GM23248 (cell line): ENCODE measurements around the gene ARHGAP8. TPM values are rescaled to one million over a fixed set of nuclear protein-coding genes. Genes with fewer than 3 reads are reported as not detected.

ENCODE experiments used
- DNase-seq: peaks from one replicate; pipeline ENCODE4 v3.0.0-alpha.2; 2015
- H2AFZ ChIP-seq: fragments of 200-600 bp; sonication (generic); 2 replicates; pipeline ENCODE4 v1.6.1; 2016; ENCODE audit warnings: antibody characterized with exemption
- H3F3A ChIP-seq: fragments of 200-600 bp; sonication (generic); 2 replicates; pipeline ENCODE4 v1.6.1; 2016; ENCODE audit warnings: mild to moderate bottlenecking, antibody characterized with exemption, mixed run types; ENCODE audit not compliant: insufficient read depth
- H3K27ac ChIP-seq: fragments of 200-600 bp; sonication (generic); 2 replicates; pipeline ENCODE4 v1.5.1; 2016; ENCODE audit warnings: mild to moderate bottlenecking
- H3K27me3 ChIP-seq: fragments of 200-600 bp; sonication (generic); replicated peaks from 2 replicates; pipeline ENCODE4 v1.6.1; 2016; ENCODE audit warnings: mild to moderate bottlenecking; ENCODE audit not compliant: insufficient read depth
- H3K36me3 ChIP-seq: fragments of 200-600 bp; sonication (generic); 2 replicates; pipeline ENCODE4 v1.6.1; 2016; ENCODE audit warnings: low read depth, mild to moderate bottlenecking
- H3K4me1 ChIP-seq: fragments of 200-600 bp; sonication (generic); 2 replicates; pipeline ENCODE4 v1.6.1; 2016; ENCODE audit warnings: mild to moderate bottlenecking; ENCODE audit not compliant: insufficient read depth
- H3K4me2 ChIP-seq: fragments of 200-600 bp; sonication (generic); one replicate; pipeline ENCODE4 v1.6.1; 2016; ENCODE audit warnings: mild to moderate bottlenecking; ENCODE audit not compliant: unreplicated experiment
- H3K4me3 ChIP-seq: fragments of 200-600 bp; sonication (generic); 2 replicates; pipeline ENCODE4 v1.5.1; 2016; ENCODE audit warnings: mild to moderate bottlenecking
- H3K79me2 ChIP-seq: fragments of 200-600 bp; sonication (generic); 2 replicates; pipeline ENCODE4 v1.6.1; 2016; ENCODE audit warnings: mild to moderate bottlenecking; ENCODE audit not compliant: insufficient read depth
- H3K9ac ChIP-seq: fragments of 200-600 bp; sonication (generic); 2 replicates; pipeline ENCODE4 v1.6.1; 2016; ENCODE audit warnings: mild to moderate bottlenecking
- H3K9me2 ChIP-seq: fragments of 200-600 bp; sonication (generic); 2 replicates; pipeline ENCODE4 v1.6.1; 2016; ENCODE audit warnings: mixed run types, mild to moderate bottlenecking, moderate library complexity; ENCODE audit not compliant: insufficient read depth
- H3K9me3 ChIP-seq: fragments of 200-600 bp; sonication (generic); one replicate; pipeline ENCODE4 v1.6.1; 2017; ENCODE audit warnings: low read depth
- H4K20me1 ChIP-seq: fragments of 200-600 bp; sonication (generic); 2 replicates; pipeline ENCODE4 v1.6.0; 2016; ENCODE audit not compliant: insufficient read depth
- EZH2 ChIP-seq: fragments of 200-600 bp; sonication (generic); IDR thresholded peaks from 2 replicates; pipeline ENCODE4 v1.6.1; 2018; ENCODE audit warnings: antibody characterized with exemption, mild to moderate bottlenecking; ENCODE audit not compliant: insufficient read depth, poor library complexity, severe bottlenecking
- EZH2phosphoT487 ChIP-seq: fragments of 200-600 bp; sonication (generic); IDR thresholded peaks from 2 replicates; pipeline ENCODE4 v1.6.1; 2018; ENCODE audit warnings: antibody characterized with exemption, moderate library complexity, mild to moderate bottlenecking, low read depth; ENCODE audit not compliant: insufficient read depth
- WGBS, 2 experiments: methylation state at CpG; one replicate each; pipeline ENCODE4 v1.1.6; 2015 to 2017; ENCODE audit warnings: low lambda C conversion rate in 2 of 2, low coverage in 1 of 2; ENCODE audit errors: missing lambda C conversion rate in 2 of 2; 5-methylcytosine and 5-hydroxymethylcytosine counted together
- in situ Hi-C: fragments of 300-500 bp; cut with MboI; formaldehyde crosslinking; loops from 2 replicates; pipeline ENCODE4 v1.15.0; 2020
- polyA plus RNA-seq: library from polyadenylated mRNA; unstranded; fragments of >200 nt; fragmentation: Nextera tagmentation; extraction: Ambion mirVana; gene quantifications from 2 replicates; pipeline ENCODE4 v1.2.1, GENCODE V29; 2016
- total RNA-seq: library from RNA; depleted of rRNA; stranded (reverse); fragments of >200 nt; shearing (Covaris generic); gene quantifications from 2 replicates; pipeline ENCODE4 v1.2.3, GENCODE V29; 2014

Gene ARHGAP8
- total and polyA plus RNA-seq, 2 experiments from 2014 or later = 0.54 TPM; not detected in 1

DNA sequence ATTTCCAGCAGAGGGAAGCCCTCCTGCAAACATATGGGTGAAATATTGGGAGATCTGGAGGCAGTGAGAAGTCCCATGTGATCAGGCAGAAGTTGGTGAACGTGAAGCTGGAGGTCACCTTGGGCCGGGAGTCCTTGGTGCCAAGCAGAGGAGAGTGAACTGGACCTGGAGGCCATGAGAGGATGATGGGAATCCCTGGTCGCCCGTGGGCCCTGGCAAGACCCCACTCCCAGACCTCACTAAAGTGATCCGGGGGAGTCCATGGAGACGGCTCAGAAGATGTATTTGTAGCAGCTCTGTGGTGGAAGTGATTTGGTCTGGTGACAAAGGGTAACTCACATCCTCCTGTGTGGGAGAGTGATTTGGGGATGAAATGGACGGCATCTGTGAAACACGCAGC is 71.0 kb downstream of the ARHGAP8 start:
- TF ChIP-seq EZH2 (no peak), EZH2phosphoT487 (no peak)
- in situ Hi-C loops = no loop called here
- 66 to 67% methylated on average over 8 of the region's 8 CpGs for WGBS, 2 experiments
- Histone ChIP-seq H3K9me2 (no peaks in the 10 kb centered on the region), H3K9ac (no peak overlapping the region), H3K4me2 (no peak overlapping the region), H2AFZ (no peak overlapping the region), H4K20me1 (no peaks in the 10 kb centered on the region), H3K4me1 (no peaks in the 10 kb centered on the region), H3F3A (no peaks in the 10 kb centered on the region), H3K27ac (no peak overlapping the region), H3K36me3 (no peaks in the 10 kb centered on the region), H3K4me3 (no peak overlapping the region), H3K27me3 (peaks cover 3% of the 10 kb centered on the region; the same call in 1 of the 2 replicates), H3K9me3 (no peaks in the 10 kb centered on the region), H3K79me2 (no peaks in the 10 kb centered on the region)
- DNase-seq = no peak

GRCh38 chr22:44823806-44824205 is 71.4 kb downstream of the ARHGAP8 start:
- Histone ChIP-seq H3K9ac (no peak overlapping the region), H3K27ac (no peak overlapping the region), H3K79me2 (no peaks in the 10 kb centered on the region), H3F3A (no peaks in the 10 kb centered on the region), H3K4me1 (no peaks in the 10 kb centered on the region), H3K9me3 (no peaks in the 10 kb centered on the region), H4K20me1 (no peaks in the 10 kb centered on the region), H2AFZ (no peak overlapping the region), H3K36me3 (no peaks in the 10 kb centered on the region), H3K4me2 (no peak overlapping the region), H3K9me2 (no peaks in the 10 kb centered on the region), H3K27me3 (peaks cover 3% of the 10 kb centered on the region; the same call in 1 of the 2 replicates), H3K4me3 (no peak overlapping the region)
- DNase-seq = no peak
- 68 to 70% methylated on average over 4 of the region's 4 CpGs for WGBS, 2 experiments
- in situ Hi-C loops = no loop called here
- TF ChIP-seq EZH2phosphoT487 (no peak), EZH2 (no peak)

- Histone ChIP-seq H3K36me3 (no peaks in the 10 kb centered on the region), H3K9me2 (no peaks in the 10 kb centered on the region), H3K9me3 (no peaks in the 10 kb centered on the region), H3K79me2 (no peaks in the 10 kb centered on the region), H3K9ac (no peak overlapping the region), H2AFZ (no peak overlapping the region), H3K27me3 (no peaks in the 10 kb centered on the region; the same call in 1 of the 2 replicates), H3K4me1 (no peaks in the 10 kb centered on the region), H3F3A (no peaks in the 10 kb centered on the region), H4K20me1 (no peaks in the 10 kb centered on the region), H3K4me3 (no peak overlapping the region), H3K4me2 (no peak overlapping the region), H3K27ac (no peak overlapping the region)
- TF ChIP-seq EZH2phosphoT487 (no peak), EZH2 (no peak)
- in situ Hi-C loops = no loop called here
- WGBS, 2 experiments = 78 to 83% methylated on average over 12 of the region's 12 CpGs
- DNase-seq = no peak
Measured at GRCh38 chr22:44824271-44824670, 71.9 kb downstream of the ARHGAP8 start.

- H4K20me1 ChIP-seq = no peaks in the 10 kb centered on the region
- no peak overlapping the region for H2AFZ ChIP-seq
- no peak overlapping the region for H3K4me2 ChIP-seq
- no peaks in the 10 kb centered on the region for H3K9me2 ChIP-seq
- H3K4me1 ChIP-seq = no peaks in the 10 kb centered on the region
- H3K4me3 ChIP-seq = no peak overlapping the region
- no peak for DNase-seq
- 78 to 81% methylated on average over 25 to 38 of the region's 43 CpGs for WGBS, 2 experiments
- H3K36me3 ChIP-seq = no peaks in the 10 kb centered on the region
- no peaks in the 10 kb centered on the region for H3K9me3 ChIP-seq
- in situ Hi-C loops = no loop called here
- H3K27me3 ChIP-seq = no peaks in the 10 kb centered on the region; the same call in 1 of the 2 replicates
- TF ChIP-seq EZH2 = no peak
- TF ChIP-seq EZH2phosphoT487 = no peak
- H3K79me2 ChIP-seq = no peaks in the 10 kb centered on the region
- no peaks in the 10 kb centered on the region for H3F3A ChIP-seq
- no peak overlapping the region for H3K27ac ChIP-seq
- H3K9ac ChIP-seq = no peak overlapping the region
Measured at GRCh38 chr22:44825310-44826150, 73.2 kb downstream of the ARHGAP8 start.
